Measurements from ENCODE around the gene SLC39A7. TPM values are rescaled to one million over a fixed set of nuclear protein-coding genes. Genes with fewer than 3 reads are reported as not detected.

Gene SLC39A7
- total RNA-seq, 1 experiment from 2014 or later = 110 TPM

DNA sequence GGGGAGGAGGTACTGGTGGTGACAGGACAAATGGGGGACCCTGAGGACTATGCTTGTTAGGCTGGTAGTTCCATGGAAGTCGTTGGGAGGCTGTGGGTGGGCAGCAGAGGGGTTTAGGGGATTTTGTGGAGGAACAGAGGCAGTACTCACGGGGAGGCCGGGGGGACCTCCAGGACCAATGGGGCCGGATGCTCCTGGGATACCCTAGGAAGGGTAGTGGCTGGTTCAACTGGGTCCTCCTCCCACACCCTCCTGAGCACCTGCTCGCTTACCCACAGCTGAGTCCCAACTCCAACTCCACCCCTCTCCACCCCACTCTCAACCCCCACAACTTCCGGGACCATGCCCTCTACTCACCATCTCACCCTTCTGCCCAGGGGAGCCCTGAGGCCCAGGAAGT lies 34.3 kb upstream of the SLC39A7 start:
- Histone ChIP-seq H3K79me2 (ENCODE audit: low read depth) (no peaks in the 10 kb centered on the region), H3K4me3 (no peak overlapping the region), H3K4me2 (no peak overlapping the region), H3K9me3 (ENCODE audit: insufficient read depth, low read depth) (no peaks in the 10 kb centered on the region), H4K20me1 (ENCODE audit: insufficient read depth) (no peaks in the 10 kb centered on the region), H3K27me3 (ENCODE audit: insufficient read depth, low read depth) (peaks cover 40% of the 10 kb centered on the region), H3F3A (ENCODE audit: insufficient read depth, low read depth) (no peaks in the 10 kb centered on the region), H2AFZ (no peak overlapping the region), H3K36me3 (ENCODE audit: low read depth) (no peaks in the 10 kb centered on the region), H3K27ac (no peak overlapping the region), H3K9me2 (ENCODE audit: insufficient read depth) (no peaks in the 10 kb centered on the region), H3K4me1 (replicated peaks; ENCODE audit: insufficient read depth) (peaks cover 4% of the 10 kb centered on the region)
- ChIA-PET CTCF (no interaction called here), POLR2A (ENCODE audit: unreplicated experiment) (interaction anchor here (0.8 kb wide), 1 partner anchor 44 kb away, joined by 6 read pairs; no protein-coding TSS in a partner anchor)
- intact Hi-C loops (cut with micrococcal nuclease; ENCODE audit: unreplicated experiment) = no loop called here
- no TSS peak for BruUV-seq (replicated peaks)
- no peak for TF ChIP-seq EZH2 (IDR thresholded peaks at IDR 0.05; ENCODE audit: low read depth)
- TF ChIP-seq CTCF (conservative IDR thresholded peaks at IDR 0.05) = no peak
- DNase-seq = no peak

- peaks cover 1% of the 10 kb centered on the region for H3K4me1 ChIP-seq (replicated peaks; ENCODE audit: insufficient read depth)
- peaks cover 40% of the 10 kb centered on the region for H3K27me3 ChIP-seq (ENCODE audit: insufficient read depth, low read depth)
- intact Hi-C loops (cut with micrococcal nuclease; ENCODE audit: unreplicated experiment) = no loop called here
- no peaks in the 10 kb centered on the region for H4K20me1 ChIP-seq (ENCODE audit: insufficient read depth)
- TF ChIP-seq EZH2 (IDR thresholded peaks at IDR 0.05; ENCODE audit: low read depth) (no peak), CTCF (conservative IDR thresholded peaks at IDR 0.05) (no peak)
- CTCF ChIA-PET = interaction anchor here (0.6 kb wide), 1 partner anchor 134 kb away, joined by 3 read pairs; no protein-coding TSS in a partner anchor
- no peak overlapping the region for H3K4me2 ChIP-seq
- no peaks in the 10 kb centered on the region for H3F3A ChIP-seq (ENCODE audit: insufficient read depth, low read depth)
- POLR2A ChIA-PET (ENCODE audit: unreplicated experiment) = interaction anchor here (0.8 kb wide), 1 partner anchor 43 kb away, joined by 6 read pairs; no protein-coding TSS in a partner anchor
- no peaks in the 10 kb centered on the region for H3K79me2 ChIP-seq (ENCODE audit: low read depth)
- H3K9me2 ChIP-seq (ENCODE audit: insufficient read depth) = no peaks in the 10 kb centered on the region
- no peak overlapping the region for H2AFZ ChIP-seq
- H3K27ac ChIP-seq = no peak overlapping the region
- H3K36me3 ChIP-seq (ENCODE audit: low read depth) = no peaks in the 10 kb centered on the region
- H3K9me3 ChIP-seq (ENCODE audit: insufficient read depth, low read depth) = no peaks in the 10 kb centered on the region
- no TSS peak for BruUV-seq (replicated peaks)
- no peak overlapping the region for H3K4me3 ChIP-seq
- no peak for DNase-seq
Measured at GRCh38 chr6:33166811-33167210, 33.9 kb upstream of the SLC39A7 start.

DNA sequence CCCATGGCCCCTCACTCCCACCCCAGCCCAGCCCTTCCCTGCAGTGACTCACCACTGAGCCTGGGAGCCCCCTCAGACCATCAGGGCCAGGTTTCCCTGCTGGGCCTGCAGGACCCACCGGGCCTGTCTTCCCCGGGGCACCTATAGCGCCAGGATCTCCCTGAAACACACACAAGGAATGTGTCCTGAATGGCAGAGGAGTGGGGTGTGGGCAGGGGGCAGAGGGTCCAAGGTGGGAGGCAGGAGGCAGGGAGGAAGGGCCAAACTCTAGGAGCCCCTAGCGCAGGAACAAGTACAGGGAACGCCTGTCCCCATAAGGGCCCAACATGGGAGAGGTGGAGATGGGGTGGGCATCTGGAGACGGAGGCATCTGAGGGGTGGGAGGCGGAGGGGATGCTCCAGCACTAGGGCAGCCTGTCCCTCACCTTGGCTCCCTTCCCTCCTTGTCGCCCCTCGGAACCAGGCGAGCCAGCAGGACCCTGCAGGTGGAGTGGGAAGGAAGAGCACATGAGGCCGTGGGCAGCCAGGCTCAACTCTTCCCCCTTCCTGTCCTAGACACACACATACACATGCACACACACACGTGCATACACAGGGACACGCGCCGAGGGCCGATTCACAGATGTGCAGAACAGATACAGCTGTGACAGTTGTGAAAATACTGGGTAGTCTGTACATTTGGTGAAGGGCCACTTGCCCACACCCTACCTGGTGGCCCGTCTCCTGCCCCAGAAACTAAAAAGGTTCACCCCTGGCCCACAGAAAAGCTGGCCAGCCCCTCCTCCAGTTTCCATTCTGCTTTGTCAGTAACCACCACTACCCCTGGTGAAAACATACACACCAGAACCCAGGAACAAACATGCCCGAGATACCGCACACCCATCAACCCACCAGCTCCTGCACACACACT lies 33.0 kb upstream of the SLC39A7 start:
- Histone ChIP-seq H2AFZ (no peak overlapping the region), H3F3A (ENCODE audit: insufficient read depth, low read depth) (no peaks in the 10 kb centered on the region), H3K9me3 (ENCODE audit: insufficient read depth, low read depth) (no peaks in the 10 kb centered on the region), H3K4me3 (no peak overlapping the region), H3K36me3 (ENCODE audit: low read depth) (no peaks in the 10 kb centered on the region), H3K27me3 (ENCODE audit: insufficient read depth, low read depth) (peaks cover 40% of the 10 kb centered on the region), H3K4me1 (replicated peaks; ENCODE audit: insufficient read depth) (no peaks in the 10 kb centered on the region), H3K4me2 (no peak overlapping the region), H4K20me1 (ENCODE audit: insufficient read depth) (no peaks in the 10 kb centered on the region), H3K27ac (no peak overlapping the region), H3K9me2 (ENCODE audit: insufficient read depth) (no peaks in the 10 kb centered on the region), H3K79me2 (ENCODE audit: low read depth) (no peaks in the 10 kb centered on the region)
- DNase-seq = no peak
- no peak for TF ChIP-seq EZH2 (IDR thresholded peaks at IDR 0.05; ENCODE audit: low read depth)
- no peak for TF ChIP-seq CTCF (conservative IDR thresholded peaks at IDR 0.05)
- BruUV-seq (replicated peaks) = no TSS peak
- intact Hi-C loops (cut with micrococcal nuclease; ENCODE audit: unreplicated experiment) = no loop called here
- POLR2A ChIA-PET (ENCODE audit: unreplicated experiment) = no interaction called here
- CTCF ChIA-PET = no interaction called here

Data from PC-9 (cell line).